Stimulated activated CD8-positive, alpha-beta memory T cell treated with anti-CD3 and anti-CD28 coated beads, Interleukin-12 subunit alpha, Interleukin-12 subunit beta, amount 100 ng/mL, for 1 hour (primary cell): ENCODE data around the gene IGFL1.
"Not testable (repeated sequence)": the region's sequence is repeated elsewhere in the genome, so short reads cannot be mapped to it uniquely, and the experiment has no call there.

Experiments used
- DNase-seq: peaks from one replicate; pipeline ENCODE4 v3.0.0-alpha.2; 2020; ENCODE audit warnings: low read depth

The IGFL1 gene

DNA sequence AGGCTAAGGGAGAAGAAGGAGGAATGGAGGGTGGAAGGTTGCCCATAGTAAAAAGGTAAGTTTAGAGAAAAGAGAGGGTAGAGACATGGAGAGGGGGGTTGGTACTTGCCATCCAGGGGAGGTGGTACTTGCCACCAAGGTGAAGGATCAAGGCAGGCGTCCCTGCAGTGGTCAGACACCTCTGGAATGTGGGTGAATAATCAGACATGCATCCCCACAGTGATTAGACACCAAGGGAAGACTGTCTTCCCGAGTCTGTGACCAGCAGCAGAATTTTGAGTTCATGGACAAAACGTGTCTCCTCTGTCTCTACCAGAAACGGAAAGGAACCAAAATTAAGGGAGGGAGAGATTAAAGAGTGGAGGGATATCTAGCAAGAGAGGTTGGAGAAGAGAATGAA lies 27.1 kb upstream of the IGFL1 start:
- DNase-seq = no peak

GRCh38 chr19:46202872-46203860 lies 26.4 kb upstream of the IGFL1 start:
- no peak for DNase-seq

- DNase-seq = no peak
Observed at GRCh38 chr19:46204008-46204407, 25.5 kb upstream of the IGFL1 start.

- no peak for DNase-seq
Observed at GRCh38 chr19:46205183-46205984, 24.2 kb upstream of the IGFL1 start.

- DNase-seq = no peak
Observed at GRCh38 chr19:46206176-46206575, 23.4 kb upstream of the IGFL1 start.

DNA sequence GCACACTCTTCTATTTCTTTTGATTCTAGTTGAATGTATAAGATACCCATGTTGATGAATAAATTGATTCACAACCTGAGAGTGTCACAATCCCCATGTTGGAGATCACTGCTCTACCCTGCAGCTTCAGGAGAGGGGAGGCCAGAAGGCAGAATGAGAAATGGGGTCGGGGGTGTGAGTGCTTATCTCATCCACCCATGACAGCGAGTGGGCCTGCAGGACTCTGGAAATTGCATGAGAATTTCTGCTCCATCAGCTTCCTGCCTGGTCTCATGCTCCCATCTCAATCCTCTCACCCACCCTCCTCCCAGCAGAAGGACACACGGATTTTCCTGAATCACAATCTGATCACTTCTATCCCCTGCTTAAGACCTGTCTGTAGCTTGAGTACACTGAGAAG lies 22.9 kb upstream of the IGFL1 start:
- DNase-seq = no peak

GRCh38 chr19:46207858-46208257 lies 21.7 kb upstream of the IGFL1 start:
- not testable (repeated sequence) for DNase-seq

DNA sequence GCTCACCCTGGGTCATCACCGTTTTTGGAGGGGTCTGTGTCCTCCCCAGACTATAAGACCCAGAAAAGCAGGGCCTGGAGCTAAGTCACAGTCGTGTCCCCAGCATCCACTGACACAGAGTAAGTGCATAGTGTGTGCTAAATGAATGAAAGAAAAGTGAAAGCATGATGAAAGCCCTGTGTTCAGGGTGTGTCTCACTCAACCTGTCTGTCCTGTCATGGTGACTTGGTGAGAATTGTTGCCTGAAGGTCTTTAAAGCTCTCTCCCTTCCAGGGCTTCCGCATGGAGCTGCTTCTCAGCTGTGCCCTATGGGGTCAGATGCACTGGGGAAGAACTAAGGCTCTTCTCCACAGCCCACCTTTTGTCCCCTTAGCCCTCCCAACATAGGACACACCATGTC lies 20.5 kb upstream of the IGFL1 start:
- DNase-seq = no peak

DNA sequence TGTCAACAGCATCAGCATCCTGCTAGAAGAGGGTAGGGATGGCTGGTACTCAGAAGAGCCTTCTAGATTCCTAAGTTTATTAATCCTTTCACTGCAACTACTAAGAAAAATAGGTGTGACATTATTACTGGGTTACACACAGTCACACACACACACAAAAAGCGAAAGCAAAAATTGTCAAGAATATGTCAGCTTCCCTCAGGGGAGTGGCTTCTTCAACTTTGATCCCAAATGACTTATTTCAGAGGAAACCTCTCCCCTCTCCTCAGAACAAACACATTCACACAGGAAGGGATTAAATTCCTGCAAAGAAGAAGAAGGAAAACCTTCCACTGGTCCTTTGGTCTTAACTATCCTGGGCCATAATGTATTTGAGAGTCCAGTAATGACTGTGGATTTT lies 20.1 kb upstream of the IGFL1 start:
- no peak for DNase-seq

DNA sequence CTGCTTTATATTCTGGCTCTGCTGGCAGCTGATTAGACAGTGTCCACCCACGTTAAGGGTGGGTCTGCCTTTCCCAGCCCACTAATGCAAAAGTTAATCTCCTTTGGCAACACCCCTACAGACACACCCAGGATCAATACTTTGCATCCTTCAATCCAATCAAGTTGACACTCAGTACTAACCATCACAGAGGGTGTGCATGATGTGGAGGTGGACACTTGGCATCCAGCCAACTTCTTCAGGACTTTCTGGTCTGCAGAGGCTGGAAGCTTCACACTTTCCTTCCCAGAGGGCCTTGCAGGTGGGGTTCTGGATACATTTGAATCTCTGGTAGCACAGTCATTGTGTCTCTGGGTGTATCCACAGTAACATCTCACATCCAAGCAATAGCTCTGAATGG lies 18.9 kb upstream of the IGFL1 start:
- DNase-seq = no peak

DNA sequence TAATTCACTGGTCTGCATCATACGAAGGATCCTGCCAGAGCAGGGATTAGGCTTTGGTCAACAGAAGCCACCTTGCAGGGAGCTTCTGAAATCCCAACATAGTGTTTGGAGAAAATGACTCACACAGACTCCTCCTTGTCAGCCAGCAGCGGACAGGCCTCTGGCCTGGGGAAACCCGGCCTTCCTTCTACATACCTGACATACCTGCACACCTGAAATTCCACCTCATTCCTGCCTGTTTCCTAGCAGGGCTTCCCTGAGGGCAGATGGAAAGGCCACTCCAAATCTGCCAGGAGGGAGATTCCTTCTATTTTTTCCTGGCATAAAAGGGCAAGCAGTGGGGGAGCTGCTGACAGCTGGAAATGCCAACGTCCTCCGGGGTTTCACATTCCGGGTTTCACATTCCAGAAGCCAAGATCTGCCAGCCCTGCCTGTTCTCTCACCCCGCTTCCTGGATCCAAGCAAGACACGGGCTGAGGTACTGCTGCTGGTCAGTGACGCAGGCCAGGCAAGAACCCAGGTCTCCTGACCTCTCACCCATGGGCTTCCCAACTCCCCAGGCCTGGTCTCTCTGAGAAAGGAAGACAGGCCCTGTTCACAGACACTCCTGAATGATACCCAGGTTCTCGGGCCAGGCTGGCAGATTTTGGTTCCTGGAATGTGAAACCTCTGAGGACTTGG lies 18.2 kb upstream of the IGFL1 start:
- no peak for DNase-seq

DNA sequence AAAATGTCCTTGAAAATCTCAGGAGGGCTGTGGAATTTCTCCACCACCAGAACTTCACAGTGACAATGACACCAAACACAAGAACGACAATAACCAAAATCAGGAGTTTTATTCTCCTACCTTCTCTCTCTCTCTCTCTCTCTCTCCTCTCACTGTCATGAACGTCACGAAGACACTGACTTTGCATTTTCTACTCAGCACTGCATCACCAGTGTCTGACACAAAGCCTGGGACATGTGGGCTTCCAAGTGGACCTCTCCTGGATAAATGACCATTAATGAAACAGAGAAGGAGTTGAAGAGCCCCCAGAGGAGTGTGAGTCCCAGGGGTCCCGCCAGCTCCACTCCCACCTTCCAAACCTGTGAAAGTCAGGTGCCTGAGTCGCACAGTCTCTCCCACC lies 16.9 kb upstream of the IGFL1 start:
- DNase-seq = not testable (repeated sequence)

DNA sequence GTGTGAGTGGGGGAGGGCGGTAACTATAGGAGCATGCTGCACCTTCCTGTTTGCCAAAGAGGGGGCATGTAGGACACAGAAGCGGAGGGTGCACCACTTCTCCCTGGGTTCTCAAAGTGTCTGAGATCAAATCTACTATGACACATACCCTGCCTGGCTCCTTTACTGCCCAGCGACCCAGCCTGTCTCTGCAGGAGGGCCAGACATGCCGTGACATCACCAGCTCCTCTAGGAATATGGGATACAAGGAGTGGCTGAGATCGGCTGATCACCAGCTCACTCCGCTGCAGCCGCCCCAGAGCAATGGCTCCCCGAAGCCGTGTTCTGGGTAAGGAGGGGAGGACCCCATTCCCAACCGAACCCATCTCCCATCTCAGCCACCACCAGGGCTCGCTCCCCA lies 16.4 kb upstream of the IGFL1 start:
- no peak for DNase-seq

DNA sequence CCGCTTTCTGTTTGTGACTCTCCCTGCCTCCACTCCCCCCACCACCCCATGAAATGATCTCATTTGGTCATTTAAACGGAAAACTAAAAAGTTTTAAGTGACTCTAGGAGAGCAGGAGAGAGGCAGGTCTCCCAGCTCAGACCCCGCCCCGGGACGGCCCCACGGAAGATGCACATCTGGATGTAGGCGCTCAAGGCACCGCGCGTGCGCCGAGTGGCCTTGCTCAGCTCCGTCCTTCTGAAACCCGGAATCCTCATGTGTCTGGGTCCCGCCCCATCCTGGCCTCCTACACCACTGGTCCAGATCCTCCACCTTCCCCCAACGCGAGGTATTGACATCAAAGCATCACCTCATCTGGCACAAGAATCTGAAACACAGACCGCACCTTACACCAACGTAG lies 15.7 kb upstream of the IGFL1 start:
- DNase-seq = no peak

DNA sequence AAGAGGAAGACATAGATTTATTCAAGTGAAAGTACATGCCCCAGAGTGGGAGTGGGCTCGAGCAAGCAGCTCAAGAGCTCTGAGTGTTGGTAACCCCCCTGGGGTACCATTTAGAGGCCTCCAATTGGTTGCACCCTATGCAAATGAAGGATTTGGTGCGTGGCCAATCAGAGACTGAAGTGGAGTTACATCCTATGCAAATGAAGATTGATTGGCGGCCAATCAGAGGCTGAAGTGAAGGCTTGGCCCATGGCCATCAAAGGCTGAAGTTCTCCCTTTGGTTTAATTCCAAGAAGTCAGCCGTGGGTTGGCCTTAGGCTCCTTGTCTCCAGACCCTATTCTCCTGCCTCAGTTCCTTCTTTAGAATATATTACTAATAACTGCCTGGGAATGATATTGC lies 12.9 kb upstream of the IGFL1 start:
- DNase-seq = no peak

DNA sequence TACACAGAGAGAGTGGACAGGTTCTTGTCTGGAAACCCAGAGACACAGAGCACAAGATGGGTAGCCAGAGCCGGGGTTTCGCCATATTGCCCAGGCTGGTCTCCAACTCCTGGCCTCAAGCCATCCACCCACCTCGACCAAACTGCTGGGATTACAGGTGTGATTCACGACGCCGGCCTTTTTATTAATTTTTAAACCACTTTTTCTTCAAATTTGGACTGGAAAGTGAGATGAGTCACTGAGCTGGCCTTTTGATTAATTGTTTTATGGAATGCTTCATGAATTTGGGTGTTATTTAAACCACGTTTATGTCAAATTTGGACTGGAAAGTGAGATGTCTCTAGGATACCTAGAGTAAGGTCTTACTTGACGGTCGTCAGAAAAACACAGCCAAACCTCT lies 12.1 kb upstream of the IGFL1 start:
- no peak for DNase-seq

- DNase-seq = no peak
Observed at GRCh38 chr19:46218160-46218559, 11.4 kb upstream of the IGFL1 start.

GRCh38 chr19:46220038-46220615 lies 9.4 kb upstream of the IGFL1 start:
- DNase-seq = no peak

GRCh38 chr19:46221152-46221551 lies 8.4 kb upstream of the IGFL1 start:
- DNase-seq = no peak

DNA sequence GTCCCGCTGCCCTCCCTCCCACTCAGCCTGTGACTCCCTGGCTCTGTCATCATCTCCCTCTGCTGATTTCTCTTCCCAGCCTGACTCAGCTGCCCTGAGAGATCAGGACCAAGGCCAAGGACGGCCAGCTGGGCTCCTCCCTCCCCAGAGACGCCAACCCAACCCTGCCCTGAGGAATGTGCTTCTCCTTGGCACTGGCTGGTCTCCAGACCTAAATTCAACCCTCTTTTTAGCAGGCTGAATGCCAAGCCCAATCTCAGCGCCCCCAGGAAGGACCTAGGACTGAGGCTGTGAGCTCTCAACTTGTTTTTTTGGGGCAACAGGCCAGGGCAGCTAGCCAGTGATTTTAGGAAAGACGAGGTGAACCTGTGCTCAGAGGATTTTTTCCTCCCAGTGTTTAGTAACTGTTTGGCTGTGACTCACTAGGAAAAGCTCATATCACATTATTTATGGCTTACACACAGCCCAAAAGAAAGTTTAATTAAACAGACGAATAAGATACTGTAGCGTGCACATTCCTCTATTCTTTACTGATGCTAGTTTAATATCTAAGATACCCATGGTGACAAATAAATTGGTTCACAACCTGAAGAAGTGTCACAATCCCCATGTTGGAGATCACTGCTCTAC lies 7.4 kb upstream of the IGFL1 start:
- no peak for DNase-seq

DNA sequence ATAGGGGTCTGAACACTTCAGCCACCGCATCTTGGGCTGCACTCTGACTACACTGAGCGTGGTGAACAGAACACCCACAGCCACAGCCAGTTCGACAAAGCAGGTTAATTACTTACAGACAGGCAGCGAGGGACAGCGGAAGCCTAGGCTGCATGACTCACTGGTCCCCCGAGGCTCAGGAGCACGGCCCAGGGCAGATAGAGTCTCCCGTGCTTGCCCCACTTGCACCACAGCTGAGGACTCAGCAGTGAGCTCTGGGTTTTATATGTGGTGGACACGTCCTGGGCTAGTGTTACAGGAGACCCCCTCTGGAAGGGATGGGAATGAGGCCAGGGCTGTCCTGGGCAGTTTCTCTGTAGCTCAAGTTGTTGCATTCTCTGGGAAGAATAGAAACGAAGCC lies 5.8 kb upstream of the IGFL1 start:
- not testable (repeated sequence) for DNase-seq

GRCh38 chr19:46224773-46225172 lies 4.8 kb upstream of the IGFL1 start:
- no peak for DNase-seq
